ENCODE results near the gene SLC17A6.

SLC17A6 gene

GRCh38 chr11:22339611-22340010 is 1.4 kb downstream of the SLC17A6 start:
- no peak for TF ChIP-seq CTCF (IDR thresholded peaks at IDR 0.05; ENCODE audit: borderline replicate concordance, control extremely low read depth, extremely low read depth, insufficient read depth, missing control alignments)
- in situ Hi-C loops (cut with MboI; ENCODE audit: low sequenced_read_pairs, unreplicated experiment), result loop anchor here (10.0 to 25.0 kb wide), 3 partner anchors 198 to 485 kb away; partner anchors contain the start of gene SVIP
- no peak for DNase-seq (ENCODE audit: low spot score)

GRCh38 chr11:22340235-22340634 is 2.1 kb downstream of the SLC17A6 start:
- no peak for TF ChIP-seq CTCF (IDR thresholded peaks at IDR 0.05; ENCODE audit: borderline replicate concordance, control extremely low read depth, extremely low read depth, insufficient read depth, missing control alignments)
- DNase-seq (ENCODE audit: low spot score), result no peak
- in situ Hi-C loops (cut with MboI; ENCODE audit: low sequenced_read_pairs, unreplicated experiment), result loop anchor here (25.0 kb wide), 1 partner anchor 197 kb away; no protein-coding TSS in a partner anchor

- in situ Hi-C loops (cut with MboI; ENCODE audit: low sequenced_read_pairs, unreplicated experiment), result loop anchor here (25.0 kb wide), 1 partner anchor 196 kb away; no protein-coding TSS in a partner anchor
- no peak for TF ChIP-seq CTCF (IDR thresholded peaks at IDR 0.05; ENCODE audit: borderline replicate concordance, control extremely low read depth, extremely low read depth, insufficient read depth, missing control alignments)
Measured at GRCh38 chr11:22340701-22341587, 2.8 kb downstream of the SLC17A6 start.

GRCh38 chr11:22341588-22341931 is 3.4 kb downstream of the SLC17A6 start:
- in situ Hi-C loops (cut with MboI; ENCODE audit: low sequenced_read_pairs, unreplicated experiment), result loop anchor here (25.0 kb wide), 1 partner anchor 196 kb away; no protein-coding TSS in a partner anchor
- no peak for DNase-seq (ENCODE audit: low spot score)
- TF ChIP-seq CTCF (IDR thresholded peaks at IDR 0.05; ENCODE audit: borderline replicate concordance, control extremely low read depth, extremely low read depth, insufficient read depth, missing control alignments), result no peak

More at GRCh38 chr11:22340701-22341587, 2.8 kb downstream of the SLC17A6 start:
- no peak for DNase-seq (ENCODE audit: low spot score)

GRCh38 chr11:22342211-22343031 is 4.2 kb downstream of the SLC17A6 start:
- no peak for TF ChIP-seq CTCF (IDR thresholded peaks at IDR 0.05; ENCODE audit: borderline replicate concordance, control extremely low read depth, extremely low read depth, insufficient read depth, missing control alignments)
- in situ Hi-C loops (cut with MboI; ENCODE audit: low sequenced_read_pairs, unreplicated experiment), result loop anchor here (25.0 kb wide), 1 partner anchor 195 kb away; no protein-coding TSS in a partner anchor
- DNase-seq (ENCODE audit: low spot score), result no peak

- DNase-seq (ENCODE audit: low spot score), result peak; percentile 26
- in situ Hi-C loops (cut with MboI; ENCODE audit: low sequenced_read_pairs, unreplicated experiment), result loop anchor here (25.0 kb wide), 1 partner anchor 194 kb away; no protein-coding TSS in a partner anchor
- TF ChIP-seq CTCF (IDR thresholded peaks at IDR 0.05; ENCODE audit: borderline replicate concordance, control extremely low read depth, extremely low read depth, insufficient read depth, missing control alignments), result no peak
Measured at GRCh38 chr11:22343032-22343324, 4.8 kb downstream of the SLC17A6 start.

All from GM13976 (cell line).